ENCODE data around the gene GALNT9. TPM values are rescaled to one million over a fixed set of nuclear protein-coding genes. Genes with fewer than 3 reads are reported as not detected.

Gene GALNT9
- polyA plus RNA-seq, 1 donor from 2014 or later: 13.5 TPM

- no peak overlapping the region for H3K27ac ChIP-seq (ENCODE audit: low read length)
- H4K20me1 ChIP-seq (ENCODE audit: insufficient read depth): no peaks in the 10 kb centered on the region
- TF ChIP-seq REST (IDR thresholded peaks at IDR 0.05; ENCODE audit: borderline replicate concordance): no peak
- TF ChIP-seq POLR2AphosphoS5 (IDR thresholded peaks at IDR 0.05): no peak
- TF ChIP-seq EP300 (conservative IDR thresholded peaks at IDR 0.05; ENCODE audit: poor library complexity, severe bottlenecking): no peak
- no peak for TF ChIP-seq RAD21 (conservative IDR thresholded peaks at IDR 0.05)
- TF ChIP-seq EZH2 (IDR thresholded peaks at IDR 0.05; ENCODE audit: borderline replicate concordance, insufficient read depth, low read length, poor library complexity, severe bottlenecking): no peak
- no peak for TF ChIP-seq MXI1 (conservative IDR thresholded peaks at IDR 0.05; ENCODE audit: poor library complexity, severe bottlenecking)
- no peak for TF ChIP-seq SMC3 (conservative IDR thresholded peaks at IDR 0.05; ENCODE audit: poor library complexity)
- no peak for TF ChIP-seq CTCF (IDR thresholded peaks at IDR 0.05; ENCODE audit: poor library complexity, severe bottlenecking)
- no peak for TF ChIP-seq TAF1 (IDR thresholded peaks at IDR 0.05; ENCODE audit: low read depth)
- H3K27me3 ChIP-seq (ENCODE audit: insufficient read depth, low read depth, low read length): no peaks in the 10 kb centered on the region
- no peak overlapping the region for H3K9ac ChIP-seq (ENCODE audit: low read length)
- H3F3A ChIP-seq (ENCODE audit: insufficient read depth, low read length, poor library complexity, severe bottlenecking): no peaks in the 10 kb centered on the region
- H3K79me2 ChIP-seq (replicated peaks; ENCODE audit: insufficient read depth, low read length): no peaks in the 10 kb centered on the region
- H3K9me2 ChIP-seq (ENCODE audit: insufficient read depth, low read length): no peaks in the 10 kb centered on the region
- no peak overlapping the region for H2AFZ ChIP-seq (ENCODE audit: low read depth, low read length)
- no peak overlapping the region for H3K4me2 ChIP-seq (ENCODE audit: low read length)
- no peak overlapping the region for H3K4me3 ChIP-seq (ENCODE audit: low read length)
- H3K36me3 ChIP-seq (ENCODE audit: insufficient read depth, low read length): no peaks in the 10 kb centered on the region
- no peaks in the 10 kb centered on the region for H3K9me3 ChIP-seq (ENCODE audit: low read length)
These were observed 110.9 kb downstream of the GALNT9 start for GRCh38 chr12:132218527-132218875.

- Histone ChIP-seq H3K36me3 (ENCODE audit: insufficient read depth, low read length) (no peaks in the 10 kb centered on the region), H3K9me3 (ENCODE audit: low read length) (no peaks in the 10 kb centered on the region), H3K9ac (ENCODE audit: low read length) (no peak overlapping the region), H2AFZ (ENCODE audit: low read depth, low read length) (no peak overlapping the region), H3F3A (ENCODE audit: insufficient read depth, low read length, poor library complexity, severe bottlenecking) (no peaks in the 10 kb centered on the region), H3K4me3 (ENCODE audit: low read length) (no peak overlapping the region), H3K27ac (ENCODE audit: low read length) (no peak overlapping the region), H3K27me3 (ENCODE audit: insufficient read depth, low read depth, low read length) (no peaks in the 10 kb centered on the region), H3K9me2 (ENCODE audit: insufficient read depth, low read length) (no peaks in the 10 kb centered on the region), H3K79me2 (replicated peaks; ENCODE audit: insufficient read depth, low read length) (no peaks in the 10 kb centered on the region), H3K4me2 (ENCODE audit: low read length) (no peak overlapping the region), H4K20me1 (ENCODE audit: insufficient read depth) (no peaks in the 10 kb centered on the region)
- no peak for TF ChIP-seq RAD21 (conservative IDR thresholded peaks at IDR 0.05)
These were observed 111.4 kb downstream of the GALNT9 start for GRCh38 chr12:132217800-132218526.
